A549 treated with RU486 at 1 μM for 4 hours (cell line): ENCODE data around the gene LGALS13. TPM values are rescaled to one million over a fixed set of nuclear protein-coding genes. Genes with fewer than 3 reads are reported as not detected.

Experiments used
- total RNA-seq: library from RNA; stranded (reverse); fragments of 200-300 nt; extraction: Qiagen RNA extraction; gene quantifications from 5 replicates; pipeline ENCODE4 v1.2.3, GENCODE V29; 2022; ENCODE audit warnings: low read depth

The LGALS13 gene
- total RNA-seq, result not detected in 5 replicates

GRCh38 chr19:39602224-39602623 lies at the start of gene LGALS13:
TSS of gene LGALS13 (plus strand) at chr19:39602524. CDS start at chr19:39602569, 45 bp downstream.

GRCh38 chr19:39655613-39656012 lies 53.3 kb downstream of the LGALS13 start, which contains the start of gene LGALS16:
TSS of gene LGALS16 (plus strand) at chr19:39655913. CDS start at chr19:39655962, 49 bp downstream.

Other genes with a start within 250 kb of the LGALS13 start
- 67.3 to 78.0 TPM (median 73.7 TPM) in 5 replicates for gene PAF1, start 211.4 kb upstream of the LGALS13 start, total RNA-seq
- 59.2 to 65.9 TPM (median 63.2 TPM) in 5 replicates for gene MED29, start 211.1 kb upstream of the LGALS13 start, total RNA-seq
- gene ZFP36, start 195.7 kb upstream of the LGALS13 start, total RNA-seq, result 57.1 to 99.4 TPM (median 73.3 TPM) in 5 replicates
- 38.2 to 63.9 TPM (median 46.0 TPM) in 5 replicates for gene PLEKHG2, start 189.9 kb upstream of the LGALS13 start, total RNA-seq
- gene RPS16, start 166.6 kb upstream of the LGALS13 start, total RNA-seq, result 6,019 to 7,343 TPM (median 7,191 TPM) in 5 replicates
- 166 to 195 TPM (median 192 TPM) in 5 replicates for gene SUPT5H, start 156.9 kb upstream of the LGALS13 start, total RNA-seq
- 173 to 236 TPM (median 217 TPM) in 5 replicates for gene TIMM50, start 121.7 kb upstream of the LGALS13 start, total RNA-seq
- gene DLL3, start 103.6 kb upstream of the LGALS13 start, total RNA-seq, result 6.3 to 11.9 TPM (median 11.1 TPM) in 5 replicates
- not detected in 5 replicates for gene SELENOV, start 87.4 kb upstream of the LGALS13 start, total RNA-seq
- 8.0 to 10.9 TPM (median 9.2 TPM) in 5 replicates for gene EID2B, start 69.7 kb upstream of the LGALS13 start, total RNA-seq
- gene EID2, start 62.4 kb upstream of the LGALS13 start, total RNA-seq, result 27.0 to 55.8 TPM (median 49.7 TPM) in 5 replicates
- not detected in 5 replicates for gene LGALS16, start 53.4 kb downstream of the LGALS13 start, total RNA-seq
- gene LGALS14, start 102.0 kb downstream of the LGALS13 start, total RNA-seq, result not detected in 5 replicates
- gene CLC, start 135.5 kb downstream of the LGALS13 start, total RNA-seq, result not detected in 5 replicates
- not detected in 5 replicates for gene LEUTX, start 176.3 kb downstream of the LGALS13 start, total RNA-seq
- 17.2 to 24.6 TPM (median 20.5 TPM) in 5 replicates for gene DYRK1B, start 231.6 kb downstream of the LGALS13 start, total RNA-seq
- 611 to 816 TPM (median 717 TPM) in 5 replicates for gene FBL, start 243.9 kb downstream of the LGALS13 start, total RNA-seq